ENCODE measurements around the gene TUBA1C.

TUBA1C gene

DNA sequence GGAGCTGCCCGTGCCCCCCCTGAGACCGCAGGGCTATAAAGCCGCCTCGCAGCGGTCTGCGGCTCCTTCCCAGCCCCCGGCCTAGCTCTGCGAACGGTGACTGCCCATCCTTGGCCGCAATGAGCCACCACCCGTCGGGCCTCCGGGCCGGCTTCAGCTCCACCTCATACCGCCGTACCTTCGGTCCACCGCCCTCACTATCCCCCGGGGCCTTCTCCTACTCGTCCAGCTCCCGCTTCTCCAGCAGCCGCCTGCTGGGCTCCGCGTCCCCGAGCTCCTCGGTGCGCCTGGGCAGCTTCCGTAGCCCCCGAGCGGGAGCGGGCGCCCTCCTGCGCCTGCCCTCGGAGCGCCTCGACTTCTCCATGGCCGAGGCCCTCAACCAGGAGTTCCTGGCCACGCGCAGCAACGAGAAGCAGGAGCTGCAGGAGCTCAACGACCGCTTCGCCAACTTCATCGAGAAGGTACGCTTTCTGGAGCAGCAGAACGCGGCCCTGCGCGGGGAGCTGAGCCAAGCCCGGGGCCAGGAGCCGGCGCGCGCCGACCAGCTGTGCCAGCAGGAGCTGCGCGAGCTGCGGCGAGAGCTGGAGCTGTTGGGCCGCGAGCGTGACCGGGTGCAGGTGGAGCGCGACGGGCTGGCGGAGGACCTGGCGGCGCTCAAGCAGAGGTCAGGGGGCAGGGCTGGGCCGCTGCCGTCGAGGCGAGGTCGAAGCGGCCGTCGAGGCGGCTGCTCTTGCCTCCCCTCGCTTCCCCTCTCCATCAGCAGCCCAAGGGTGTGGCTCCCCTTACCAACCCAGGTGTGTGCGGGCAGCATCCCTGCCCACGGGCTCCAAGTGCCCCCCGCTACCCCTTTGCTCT is 30.4 kb downstream of the TUBA1C start, which contains the start of gene PRPH (continued):
- TF ChIP-seq, protein P1, sequence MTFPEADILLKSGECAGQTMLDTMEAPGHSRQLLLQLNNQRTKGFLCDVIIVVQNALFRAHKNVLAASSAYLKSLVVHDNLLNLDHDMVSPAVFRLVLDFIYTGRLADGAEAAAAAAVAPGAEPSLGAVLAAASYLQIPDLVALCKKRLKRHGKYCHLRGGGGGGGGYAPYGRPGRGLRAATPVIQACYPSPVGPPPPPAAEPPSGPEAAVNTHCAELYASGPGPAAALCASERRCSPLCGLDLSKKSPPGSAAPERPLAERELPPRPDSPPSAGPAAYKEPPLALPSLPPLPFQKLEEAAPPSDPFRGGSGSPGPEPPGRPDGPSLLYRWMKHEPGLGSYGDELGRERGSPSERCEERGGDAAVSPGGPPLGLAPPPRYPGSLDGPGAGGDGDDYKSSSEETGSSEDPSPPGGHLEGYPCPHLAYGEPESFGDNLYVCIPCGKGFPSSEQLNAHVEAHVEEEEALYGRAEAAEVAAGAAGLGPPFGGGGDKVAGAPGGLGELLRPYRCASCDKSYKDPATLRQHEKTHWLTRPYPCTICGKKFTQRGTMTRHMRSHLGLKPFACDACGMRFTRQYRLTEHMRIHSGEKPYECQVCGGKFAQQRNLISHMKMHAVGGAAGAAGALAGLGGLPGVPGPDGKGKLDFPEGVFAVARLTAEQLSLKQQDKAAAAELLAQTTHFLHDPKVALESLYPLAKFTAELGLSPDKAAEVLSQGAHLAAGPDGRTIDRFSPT (tag by site-specific recombination; IDR thresholded peaks at IDR 0.05) = 0 out of 2 replicates have a peak, but pooled peaks have one; percentile 2
- TF ChIP-seq ZNF501 (tag by site-specific recombination; IDR thresholded peaks at IDR 0.05) = no peak
- peak; percentile 74 for TF ChIP-seq ZNF202 (tag by site-specific recombination; IDR thresholded peaks at IDR 0.05; ENCODE audit: borderline replicate concordance)
- no peak for TF ChIP-seq ZNF561 (tag by site-specific recombination; IDR thresholded peaks at IDR 0.05; ENCODE audit: borderline replicate concordance)
- peak; percentile 32 for TF ChIP-seq OSR2 (tag by site-specific recombination; IDR thresholded peaks at IDR 0.05)
- no peak for TF ChIP-seq ZBTB17 (tag by site-specific recombination; IDR thresholded peaks at IDR 0.05)
- no peak for TF ChIP-seq ZNF48 (tag by site-specific recombination; IDR thresholded peaks at IDR 0.05)

DNA sequence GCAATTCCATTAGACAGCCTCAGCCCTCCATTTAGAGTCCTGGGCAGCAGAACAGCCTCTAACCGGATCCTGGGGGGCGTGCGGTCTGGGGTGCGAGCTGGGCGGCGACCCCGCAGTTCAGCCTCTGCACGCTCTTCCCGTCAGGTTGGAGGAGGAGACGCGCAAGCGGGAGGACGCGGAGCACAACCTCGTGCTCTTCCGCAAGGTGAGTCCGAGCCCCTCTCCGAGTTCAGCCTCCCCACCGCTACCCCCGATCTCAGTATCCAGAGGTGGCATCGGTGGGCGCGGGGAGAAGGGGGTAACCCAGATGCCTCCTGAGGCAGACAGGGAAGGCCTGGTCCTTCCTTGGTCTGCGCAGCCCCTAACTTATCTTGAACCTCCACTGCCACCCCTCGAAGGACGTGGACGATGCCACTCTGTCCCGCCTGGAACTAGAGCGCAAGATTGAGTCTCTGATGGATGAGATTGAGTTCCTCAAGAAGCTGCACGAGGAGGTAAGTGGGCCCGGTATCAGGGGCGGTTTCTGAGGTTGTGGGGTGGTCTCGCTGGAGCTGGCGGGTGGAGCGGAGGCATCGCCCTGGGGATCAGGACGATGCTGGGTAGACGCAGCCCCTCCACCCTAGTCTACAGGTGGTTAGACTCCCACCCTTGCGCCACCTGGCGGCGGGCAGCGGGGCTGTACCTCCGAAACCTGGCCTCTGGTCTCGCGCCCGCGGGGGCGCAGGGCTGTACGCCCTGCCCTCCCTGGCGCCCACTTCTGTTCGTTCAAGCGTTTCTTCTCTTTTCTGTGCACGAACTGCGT is 31.4 kb downstream of the TUBA1C start:
- peaks cover 0 to 9% of the 10 kb centered on the region in 2 experiments; a peak in 1 of 3 replicates for H3K36me3 ChIP-seq (ENCODE audit: control insufficient read depth in 2 of 2, insufficient read depth in 1 of 2, low read length in 2 of 2)
- ChIA-PET POLR2A (interaction anchor here (0.6 to 7.6 kb wide), 10 partner anchors 7 to 445 kb away, joined by 4 to 94 read pairs (median 8); partner anchors contain the start of genes SPATS2, TMBIM6, TROAP and TUBA1B), CTCF (interaction anchor here (0.6 to 10.2 kb wide), 57 partner anchors 9 to 1428 kb away, joined by 3 to 208 read pairs (median 5); partner anchors contain the start of genes C1QL4, DNAJC22, PRPF40B and SPATS2)
- H3K4me3 ChIP-seq (ENCODE audit: low read depth, low read length) = peak overlapping the region; percentile 57
- H3K4me1 ChIP-seq (ENCODE audit: control insufficient read depth, insufficient read depth, low read length) = peaks cover 8% of the 10 kb centered on the region
- H3K27ac ChIP-seq (ENCODE audit: extremely low read depth, low read depth, low read length) = peak overlapping the region; percentile 55; the same call in 1 of the 2 replicates
- no peaks in the 10 kb centered on the region for H3K9me3 ChIP-seq (ENCODE audit: control insufficient read depth, insufficient read depth, low read depth, low read length)
- TF ChIP-seq ZBTB21 (tag by site-specific recombination; IDR thresholded peaks at IDR 0.05) (no peak), ZBTB8A (tag by site-specific recombination; IDR thresholded peaks at IDR 0.05) (peak; percentile 98), SP7 (tag by site-specific recombination; IDR thresholded peaks at IDR 0.05) (peak; percentile 21; the same call in 1 of the 2 replicates), ZNF433 (tag by site-specific recombination; IDR thresholded peaks at IDR 0.05; ENCODE audit: low read depth) (no peak), ZFP3 (tag by site-specific recombination; IDR thresholded peaks at IDR 0.05; ENCODE audit: low read depth) (no peak), ZNF664 (tag by site-specific recombination; IDR thresholded peaks at IDR 0.05) (no peak), KLF8 (tag by site-specific recombination; IDR thresholded peaks at IDR 0.05) (peak; percentile 100), ZNF394 (tag by site-specific recombination; IDR thresholded peaks at IDR 0.05; ENCODE audit: borderline replicate concordance) (no peak), WT1 (tag by site-specific recombination; IDR thresholded peaks at IDR 0.05) (peak; percentile 33; the same call in 1 of the 2 replicates), ZBTB7A (tag by site-specific recombination; IDR thresholded peaks at IDR 0.05; ENCODE audit: low read depth) (peak; percentile 33; the same call in 1 of the 2 replicates), GLI4 (tag by site-specific recombination; IDR thresholded peaks at IDR 0.05) (0 out of 2 replicates have a peak, but pooled peaks have one; percentile 2), SCRT2 (tag by site-specific recombination; IDR thresholded peaks at IDR 0.05) (peak; percentile 100), ZXDB (tag by site-specific recombination; IDR thresholded peaks at IDR 0.05) (peak; percentile 27; the same call in 1 of the 2 replicates)
- TF ChIP-seq, protein P2, sequence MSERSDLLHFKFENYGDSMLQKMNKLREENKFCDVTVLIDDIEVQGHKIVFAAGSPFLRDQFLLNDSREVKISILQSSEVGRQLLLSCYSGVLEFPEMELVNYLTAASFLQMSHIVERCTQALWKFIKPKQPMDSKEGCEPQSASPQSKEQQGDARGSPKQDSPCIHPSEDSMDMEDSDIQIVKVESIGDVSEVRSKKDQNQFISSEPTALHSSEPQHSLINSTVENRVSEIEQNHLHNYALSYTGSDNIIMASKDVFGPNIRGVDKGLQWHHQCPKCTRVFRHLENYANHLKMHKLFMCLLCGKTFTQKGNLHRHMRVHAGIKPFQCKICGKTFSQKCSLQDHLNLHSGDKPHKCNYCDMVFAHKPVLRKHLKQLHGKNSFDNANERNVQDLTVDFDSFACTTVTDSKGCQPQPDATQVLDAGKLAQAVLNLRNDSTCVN (tag by site-specific recombination; optimal IDR thresholded peaks at IDR 0.05) = no peak
- TF ChIP-seq, protein P3, sequence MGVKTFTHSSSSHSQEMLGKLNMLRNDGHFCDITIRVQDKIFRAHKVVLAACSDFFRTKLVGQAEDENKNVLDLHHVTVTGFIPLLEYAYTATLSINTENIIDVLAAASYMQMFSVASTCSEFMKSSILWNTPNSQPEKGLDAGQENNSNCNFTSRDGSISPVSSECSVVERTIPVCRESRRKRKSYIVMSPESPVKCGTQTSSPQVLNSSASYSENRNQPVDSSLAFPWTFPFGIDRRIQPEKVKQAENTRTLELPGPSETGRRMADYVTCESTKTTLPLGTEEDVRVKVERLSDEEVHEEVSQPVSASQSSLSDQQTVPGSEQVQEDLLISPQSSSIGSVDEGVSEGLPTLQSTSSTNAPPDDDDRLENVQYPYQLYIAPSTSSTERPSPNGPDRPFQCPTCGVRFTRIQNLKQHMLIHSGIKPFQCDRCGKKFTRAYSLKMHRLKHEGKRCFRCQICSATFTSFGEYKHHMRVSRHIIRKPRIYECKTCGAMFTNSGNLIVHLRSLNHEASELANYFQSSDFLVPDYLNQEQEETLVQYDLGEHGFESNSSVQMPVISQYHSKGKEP (tag by site-specific recombination; IDR thresholded peaks at IDR 0.05) = no peak
- TF ChIP-seq, protein P4, sequence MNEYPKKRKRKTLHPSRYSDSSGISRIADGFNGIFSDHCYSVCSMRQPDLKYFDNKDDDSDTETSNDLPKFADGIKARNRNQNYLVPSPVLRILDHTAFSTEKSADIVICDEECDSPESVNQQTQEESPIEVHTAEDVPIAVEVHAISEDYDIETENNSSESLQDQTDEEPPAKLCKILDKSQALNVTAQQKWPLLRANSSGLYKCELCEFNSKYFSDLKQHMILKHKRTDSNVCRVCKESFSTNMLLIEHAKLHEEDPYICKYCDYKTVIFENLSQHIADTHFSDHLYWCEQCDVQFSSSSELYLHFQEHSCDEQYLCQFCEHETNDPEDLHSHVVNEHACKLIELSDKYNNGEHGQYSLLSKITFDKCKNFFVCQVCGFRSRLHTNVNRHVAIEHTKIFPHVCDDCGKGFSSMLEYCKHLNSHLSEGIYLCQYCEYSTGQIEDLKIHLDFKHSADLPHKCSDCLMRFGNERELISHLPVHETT (tag by site-specific recombination; IDR thresholded peaks at IDR 0.05) = no peak
- TF ChIP-seq, protein P5, sequence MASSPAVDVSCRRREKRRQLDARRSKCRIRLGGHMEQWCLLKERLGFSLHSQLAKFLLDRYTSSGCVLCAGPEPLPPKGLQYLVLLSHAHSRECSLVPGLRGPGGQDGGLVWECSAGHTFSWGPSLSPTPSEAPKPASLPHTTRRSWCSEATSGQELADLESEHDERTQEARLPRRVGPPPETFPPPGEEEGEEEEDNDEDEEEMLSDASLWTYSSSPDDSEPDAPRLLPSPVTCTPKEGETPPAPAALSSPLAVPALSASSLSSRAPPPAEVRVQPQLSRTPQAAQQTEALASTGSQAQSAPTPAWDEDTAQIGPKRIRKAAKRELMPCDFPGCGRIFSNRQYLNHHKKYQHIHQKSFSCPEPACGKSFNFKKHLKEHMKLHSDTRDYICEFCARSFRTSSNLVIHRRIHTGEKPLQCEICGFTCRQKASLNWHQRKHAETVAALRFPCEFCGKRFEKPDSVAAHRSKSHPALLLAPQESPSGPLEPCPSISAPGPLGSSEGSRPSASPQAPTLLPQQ (tag by site-specific recombination; IDR thresholded peaks at IDR 0.05) = peak; percentile 65
